HCT116 (cell line): ENCODE results near the gene TRNAU1AP. TPM values are rescaled to one million over a fixed set of nuclear protein-coding genes. Genes with fewer than 3 reads are reported as not detected.

Experiments
- ATAC-seq: fragments of 200-7000 bp; cut with Tn5 transposase; 2 replicates; pipeline ENCODE4 v1.9.1; 2020; ENCODE audit warnings: mild to moderate bottlenecking, moderate library complexity
- BruUV-seq: library from RNA; stranded (reverse); fragments of 400-500 nt; replicated peaks from 2 replicates; lab custom pipeline; 2021; lab: Mats Ljungman, UMichigan
- CTCF ChIA-PET: fragments of 300-600 bp; sonication (Branson Sonifier 250); formaldehyde crosslinking; loops from one replicate; lab custom pipeline; 2021; ENCODE audit warnings: antibody characterized with exemption; lab: Charles Lee
- POLR2A ChIA-PET: fragments of 300-600, 350-600 bp; sonication (Branson Sonifier 250); formaldehyde crosslinking; loops from one replicate; lab custom pipeline; 2021; ENCODE audit warnings: antibody characterized with exemption; lab: Charles Lee
- RAD21 ChIA-PET, 2 experiments: fragments of 300-600 bp; sonication (Branson Sonifier 250); formaldehyde crosslinking; loops; one replicate each; lab custom pipeline; 2023; ENCODE audit warnings: low total read pairs in 2 of 2; ENCODE audit not compliant: uncharacterized antibody in 2 of 2, unreplicated experiment in 2 of 2, low non-redundant PET in 1 of 2; lab: Charles Lee
- DNase-seq: peaks from one replicate; pipeline ENCODE4 v3.0.0-alpha.2; 2010; ENCODE audit warnings: low read depth, low spot score
- H2AFZ ChIP-seq: fragments of 200-600 bp; shearing (Covaris generic), sonication (generic); 2 replicates; pipeline ENCODE4 v1.6.1; 2017; ENCODE audit warnings: low read depth, mixed run types, mixed read lengths, antibody characterized with exemption, low read length; ENCODE audit not compliant: poor library complexity, severe bottlenecking
- H3K27ac ChIP-seq: 2 replicates; pipeline ENCODE4 v1.5.1; 2012; ENCODE audit warnings: low read depth, low read length
- H3K27me3 ChIP-seq: fragments of 200-600 bp; sonication (generic); 2 replicates; pipeline ENCODE4 v1.6.1; 2016; ENCODE audit warnings: mixed run types, low read length, mixed read lengths; ENCODE audit not compliant: insufficient read depth
- H3K36me3 ChIP-seq, 2 experiments: fragments of 200-500 bp in 1 of 2; fragments of 200-600 bp in 1 of 2; sonication (Bioruptor generic) in 1 of 2; sonication (generic) in 1 of 2; 2 replicates each; pipeline versions ENCODE4 v1.5.1 to v1.6.1; 2014 to 2016; ENCODE audit warnings: low read length in 2 of 2, inconsistent platforms in 1 of 2, mixed read lengths in 1 of 2, mixed run types in 1 of 2; ENCODE audit not compliant: insufficient read depth in 2 of 2, control insufficient read depth in 1 of 2
- H3K4me1 ChIP-seq, 2 experiments: fragments of 200-600 bp in 1 of 2; sonication (generic) in 1 of 2; 2 replicates each; pipeline versions ENCODE4 v1.5.1 to v1.6.1; 2012 to 2017; ENCODE audit warnings: low read length in 2 of 2, inconsistent platforms in 1 of 2, mild to moderate bottlenecking in 1 of 2, mixed read lengths in 1 of 2, mixed run types in 1 of 2, moderate library complexity in 1 of 2; ENCODE audit not compliant: insufficient read depth in 2 of 2, control insufficient read depth in 1 of 2
- H3K4me2 ChIP-seq: fragments of 200-600 bp; sonication (generic); 2 replicates; pipeline ENCODE4 v1.6.1; 2017; ENCODE audit warnings: mixed run types, low read length, mixed read lengths
- H3K4me3 ChIP-seq, 2 experiments: fragments of 200-600 bp in 1 of 2; sonication (generic) in 1 of 2; replicated peaks in 1 of 2; 2 replicates each; pipeline ENCODE4 v1.5.1; 2011 to 2016; ENCODE audit warnings: low read length in 2 of 2, control low read depth in 1 of 2, low read depth in 1 of 2, mild to moderate bottlenecking in 1 of 2, mixed read lengths in 1 of 2, mixed run types in 1 of 2
- H3K79me2 ChIP-seq: fragments of 200-600 bp; sonication (generic); 2 replicates; pipeline ENCODE4 v1.6.1; 2017; ENCODE audit warnings: mild to moderate bottlenecking, mixed run types, low read length, moderate library complexity, mixed read lengths; ENCODE audit not compliant: insufficient read depth
- H3K9ac ChIP-seq: fragments of 200-600 bp; sonication (generic); 2 replicates; pipeline ENCODE4 v1.6.1; 2016; ENCODE audit warnings: low read length, mixed read lengths
- H3K9me2 ChIP-seq: fragments of 200-600 bp; sonication (generic), shearing (Covaris generic); 2 replicates; pipeline ENCODE4 v1.6.1; 2017; ENCODE audit warnings: mixed run types, mild to moderate bottlenecking, moderate library complexity; ENCODE audit not compliant: insufficient read depth
- H3K9me3 ChIP-seq, 2 experiments: fragments of 200-500 bp in 1 of 2; fragments of 200-600 bp in 1 of 2; sonication (Bioruptor generic) in 1 of 2; sonication (generic) in 1 of 2; 2 replicates each; pipeline ENCODE4 v1.6.1; 2014 to 2017; ENCODE audit warnings: low read length in 2 of 2, mixed read lengths in 2 of 2, inconsistent platforms in 1 of 2, low read depth in 1 of 2, mild to moderate bottlenecking in 1 of 2, mixed run types in 1 of 2, moderate library complexity in 1 of 2; ENCODE audit not compliant: control insufficient read depth in 1 of 2, insufficient read depth in 1 of 2
- H4K20me1 ChIP-seq: fragments of 200-600 bp; sonication (generic), shearing (Covaris generic); 2 replicates; pipeline ENCODE4 v1.6.1; 2017; ENCODE audit warnings: mixed run types, mild to moderate bottlenecking, moderate library complexity; ENCODE audit not compliant: insufficient read depth
- CEBPB ChIP-seq: IDR thresholded peaks from 2 replicates; pipeline ENCODE4 v1.6.1; 2012; ENCODE audit warnings: low read depth
- EGR1 ChIP-seq: IDR thresholded peaks from 2 replicates; pipeline ENCODE4 v1.6.1; 2012; ENCODE audit warnings: low read depth
- ELF1 ChIP-seq: IDR thresholded peaks from 2 replicates; pipeline ENCODE4 v1.6.1; 2012; ENCODE audit warnings: low read depth, borderline replicate concordance
- JUND ChIP-seq: IDR thresholded peaks from 2 replicates; pipeline ENCODE4 v1.6.1; 2012
- POLR2A ChIP-seq: IDR thresholded peaks from 2 replicates; pipeline ENCODE4 v1.7.0; 2011; ENCODE audit warnings: borderline replicate concordance; ENCODE audit not compliant: insufficient read depth, insufficient read length; ENCODE audit errors: extremely low read depth
- POLR2AphosphoS5 ChIP-seq: IDR thresholded peaks from 2 replicates; pipeline ENCODE4 v1.6.1; 2011; ENCODE audit warnings: mild to moderate bottlenecking, low read depth, low read length, moderate library complexity
- YY1 ChIP-seq: IDR thresholded peaks from 2 replicates; pipeline ENCODE4 v1.6.1; 2011; ENCODE audit warnings: low read length, low read depth, moderate library complexity, mild to moderate bottlenecking; ENCODE audit not compliant: insufficient replicate concordance; ENCODE audit errors: extremely low read depth
- intact Hi-C: fragments of 100-400 bp; cut with micrococcal nuclease; formaldehyde crosslinking; loops from 2 replicates; pipeline ENCODE4 v1.10.0; 2022
- total RNA-seq: library from RNA; stranded (reverse); gene quantifications from one replicate; pipeline ENCODE4 v1.2.1, GENCODE V29; 2021; ENCODE audit not compliant: unreplicated experiment
- TF ChIP-seq, protein P1 (sequence below): IDR thresholded peaks from 2 replicates; pipeline ENCODE4 v1.6.1; 2011; ENCODE audit warnings: mild to moderate bottlenecking, low read length, moderate library complexity; ENCODE audit not compliant: insufficient replicate concordance; ENCODE audit errors: extremely low read depth
- TF ChIP-seq, protein P2 (sequence below): IDR thresholded peaks from 2 replicates; pipeline ENCODE4 v1.6.1; 2012
- TF ChIP-seq, protein P3 (sequence below): IDR thresholded peaks from 2 replicates; pipeline ENCODE4 v1.6.1; 2012; ENCODE audit warnings: low read depth

TRNAU1AP gene
- total RNA-seq, 1 experiment from 2014 or later = 29.7 TPM

DNA sequence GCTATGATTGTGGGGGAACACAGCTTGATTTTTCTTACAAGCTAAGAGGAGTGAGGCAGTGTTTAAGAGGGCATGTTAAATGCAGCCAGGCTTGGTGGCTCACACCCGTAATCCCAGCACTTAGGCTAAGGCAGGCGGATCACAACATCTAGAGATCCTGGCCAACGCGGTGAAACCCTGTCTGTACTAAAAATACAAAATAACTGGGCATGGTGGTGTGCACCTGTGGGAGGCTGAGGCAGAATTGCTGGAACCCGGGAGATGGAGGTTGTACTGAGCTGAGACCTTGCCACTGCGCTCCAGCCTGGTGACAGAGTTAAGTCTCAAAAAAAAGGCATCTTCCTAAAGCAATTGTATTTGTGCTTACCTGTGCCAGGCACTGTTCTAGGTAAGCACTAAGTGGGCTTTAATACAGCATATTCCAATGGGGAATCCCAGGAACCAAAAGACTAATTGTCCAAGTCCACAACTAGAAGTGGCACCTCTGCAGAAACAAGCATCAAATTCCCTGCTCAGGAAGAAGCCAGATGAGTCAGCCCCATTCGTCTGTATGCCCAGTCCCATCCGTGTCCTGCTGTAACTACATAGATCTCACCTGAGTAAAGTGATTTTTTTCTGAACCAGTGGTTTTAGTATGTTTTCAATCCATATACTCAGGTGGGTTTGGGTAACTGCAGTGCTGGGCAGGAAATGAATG is 42.5 kb upstream of the TRNAU1AP start:
- H3K36me3 ChIP-seq = peaks cover 26 to 36% of the 10 kb centered on the region in 2 experiments
- CTCF ChIA-PET = interaction anchor here (1.7 kb wide), 1 partner anchor 262 kb away, joined by 7 read pairs; no protein-coding TSS in a partner anchor
- no peaks in the 10 kb centered on the region for H3K9me3 ChIP-seq
- intact Hi-C loops = loop anchor here (2.0 kb wide), 1 partner anchor 100 kb away; no protein-coding TSS in a partner anchor
- peak; percentile 94 for TF ChIP-seq POLR2AphosphoS5
- no peak for TF ChIP-seq ELF1
- peak; percentile 91 for TF ChIP-seq POLR2A
- peaks cover 19 to 65% of the 10 kb centered on the region in 2 experiments for H3K4me1 ChIP-seq
- H4K20me1 ChIP-seq = peaks cover 17% of the 10 kb centered on the region; the same call in 1 of the 2 replicates
- H3K79me2 ChIP-seq = peaks cover 28% of the 10 kb centered on the region
- no peak overlapping the region for H3K4me3 ChIP-seq
- POLR2A ChIA-PET = interaction anchor here (0.9 to 5.8 kb wide), 15 partner anchors 28 to 367 kb away, joined by 3 to 48 read pairs (median 5); partner anchors contain the start of genes ATP5IF1 and RNU11
- RAD21 ChIA-PET = no interaction called here
- no peaks in the 10 kb centered on the region for H3K27me3 ChIP-seq
- H3K9ac ChIP-seq = peak overlapping the region; percentile 87
- H3K4me2 ChIP-seq = peak overlapping the region; percentile 78
- H2AFZ ChIP-seq = no peak overlapping the region
- peak overlapping the region; percentile 97 for H3K27ac ChIP-seq
- no peaks in the 10 kb centered on the region for H3K9me2 ChIP-seq
- no TSS peak for BruUV-seq
- no peak for DNase-seq
- peak; percentile 24 for ATAC-seq

DNA sequence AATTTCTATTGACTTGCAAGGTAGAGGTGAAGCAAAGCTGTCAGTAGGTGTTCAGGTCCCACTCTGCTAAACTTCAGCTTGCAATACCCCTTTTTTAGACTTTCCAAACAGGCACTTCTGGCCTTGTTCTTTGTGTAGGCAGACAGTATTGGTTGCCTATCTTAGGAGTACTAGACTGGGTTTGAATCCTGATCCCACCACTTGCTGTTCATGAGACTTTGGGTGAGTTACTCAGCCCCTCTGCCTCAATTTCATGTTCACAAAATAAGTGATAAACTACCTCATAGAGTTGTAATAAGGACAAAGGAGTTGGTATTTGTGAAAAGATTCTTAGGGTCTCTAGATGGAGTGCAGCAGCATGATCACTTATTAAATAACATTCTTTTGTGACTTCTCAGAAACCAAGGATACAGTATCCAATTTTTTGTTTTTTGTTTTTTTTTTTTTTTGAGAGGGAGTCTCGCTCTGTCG is 41.9 kb upstream of the TRNAU1AP start:
- H2AFZ ChIP-seq = no peak overlapping the region
- peak overlapping the region; percentile 87 for H3K9ac ChIP-seq
- peak overlapping the region; percentile 97 for H3K27ac ChIP-seq
- TF ChIP-seq, protein P1, sequence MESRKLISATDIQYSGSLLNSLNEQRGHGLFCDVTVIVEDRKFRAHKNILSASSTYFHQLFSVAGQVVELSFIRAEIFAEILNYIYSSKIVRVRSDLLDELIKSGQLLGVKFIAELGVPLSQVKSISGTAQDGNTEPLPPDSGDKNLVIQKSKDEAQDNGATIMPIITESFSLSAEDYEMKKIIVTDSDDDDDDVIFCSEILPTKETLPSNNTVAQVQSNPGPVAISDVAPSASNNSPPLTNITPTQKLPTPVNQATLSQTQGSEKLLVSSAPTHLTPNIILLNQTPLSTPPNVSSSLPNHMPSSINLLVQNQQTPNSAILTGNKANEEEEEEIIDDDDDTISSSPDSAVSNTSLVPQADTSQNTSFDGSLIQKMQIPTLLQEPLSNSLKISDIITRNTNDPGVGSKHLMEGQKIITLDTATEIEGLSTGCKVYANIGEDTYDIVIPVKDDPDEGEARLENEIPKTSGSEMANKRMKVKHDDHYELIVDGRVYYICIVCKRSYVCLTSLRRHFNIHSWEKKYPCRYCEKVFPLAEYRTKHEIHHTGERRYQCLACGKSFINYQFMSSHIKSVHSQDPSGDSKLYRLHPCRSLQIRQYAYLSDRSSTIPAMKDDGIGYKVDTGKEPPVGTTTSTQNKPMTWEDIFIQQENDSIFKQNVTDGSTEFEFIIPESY = no peak
- no peak for TF ChIP-seq JUND
- TF ChIP-seq, protein P2, sequence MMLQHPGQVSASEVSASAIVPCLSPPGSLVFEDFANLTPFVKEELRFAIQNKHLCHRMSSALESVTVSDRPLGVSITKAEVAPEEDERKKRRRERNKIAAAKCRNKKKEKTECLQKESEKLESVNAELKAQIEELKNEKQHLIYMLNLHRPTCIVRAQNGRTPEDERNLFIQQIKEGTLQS = no peak
- peak; percentile 69 for TF ChIP-seq POLR2A
- TF ChIP-seq CEBPB = no peak
- TF ChIP-seq YY1 = no peak
- TF ChIP-seq POLR2AphosphoS5 = peak; percentile 81
- TF ChIP-seq EGR1 = no peak
- TF ChIP-seq, protein P3, sequence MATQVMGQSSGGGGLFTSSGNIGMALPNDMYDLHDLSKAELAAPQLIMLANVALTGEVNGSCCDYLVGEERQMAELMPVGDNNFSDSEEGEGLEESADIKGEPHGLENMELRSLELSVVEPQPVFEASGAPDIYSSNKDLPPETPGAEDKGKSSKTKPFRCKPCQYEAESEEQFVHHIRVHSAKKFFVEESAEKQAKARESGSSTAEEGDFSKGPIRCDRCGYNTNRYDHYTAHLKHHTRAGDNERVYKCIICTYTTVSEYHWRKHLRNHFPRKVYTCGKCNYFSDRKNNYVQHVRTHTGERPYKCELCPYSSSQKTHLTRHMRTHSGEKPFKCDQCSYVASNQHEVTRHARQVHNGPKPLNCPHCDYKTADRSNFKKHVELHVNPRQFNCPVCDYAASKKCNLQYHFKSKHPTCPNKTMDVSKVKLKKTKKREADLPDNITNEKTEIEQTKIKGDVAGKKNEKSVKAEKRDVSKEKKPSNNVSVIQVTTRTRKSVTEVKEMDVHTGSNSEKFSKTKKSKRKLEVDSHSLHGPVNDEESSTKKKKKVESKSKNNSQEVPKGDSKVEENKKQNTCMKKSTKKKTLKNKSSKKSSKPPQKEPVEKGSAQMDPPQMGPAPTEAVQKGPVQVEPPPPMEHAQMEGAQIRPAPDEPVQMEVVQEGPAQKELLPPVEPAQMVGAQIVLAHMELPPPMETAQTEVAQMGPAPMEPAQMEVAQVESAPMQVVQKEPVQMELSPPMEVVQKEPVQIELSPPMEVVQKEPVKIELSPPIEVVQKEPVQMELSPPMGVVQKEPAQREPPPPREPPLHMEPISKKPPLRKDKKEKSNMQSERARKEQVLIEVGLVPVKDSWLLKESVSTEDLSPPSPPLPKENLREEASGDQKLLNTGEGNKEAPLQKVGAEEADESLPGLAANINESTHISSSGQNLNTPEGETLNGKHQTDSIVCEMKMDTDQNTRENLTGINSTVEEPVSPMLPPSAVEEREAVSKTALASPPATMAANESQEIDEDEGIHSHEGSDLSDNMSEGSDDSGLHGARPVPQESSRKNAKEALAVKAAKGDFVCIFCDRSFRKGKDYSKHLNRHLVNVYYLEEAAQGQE = no peak
- H3K36me3 ChIP-seq = peaks cover 26 to 36% of the 10 kb centered on the region in 2 experiments
- H4K20me1 ChIP-seq = peaks cover 17% of the 10 kb centered on the region; the same call in 1 of the 2 replicates
- CTCF ChIA-PET = interaction anchor here (0.8 kb wide), 1 partner anchor 91 kb away, joined by 4 read pairs; no protein-coding TSS in a partner anchor
- no peak overlapping the region for H3K4me3 ChIP-seq
- ATAC-seq (peak; percentile 22), DNase-seq (no peak)
- H3K9me3 ChIP-seq = no peaks in the 10 kb centered on the region
- H3K27me3 ChIP-seq = no peaks in the 10 kb centered on the region
- intact Hi-C loops = loop anchor here (2.0 kb wide), 1 partner anchor 100 kb away; no protein-coding TSS in a partner anchor
- H3K79me2 ChIP-seq = peaks cover 26% of the 10 kb centered on the region
- H3K4me1 ChIP-seq = peaks cover 19 to 65% of the 10 kb centered on the region in 2 experiments
- RAD21 ChIA-PET = no interaction called here
- BruUV-seq = no TSS peak
- H3K4me2 ChIP-seq = peak overlapping the region; percentile 78; the same call in 1 of the 2 replicates
- no peaks in the 10 kb centered on the region for H3K9me2 ChIP-seq
- POLR2A ChIA-PET = interaction anchor here (0.6 to 5.8 kb wide), 11 partner anchors 33 to 262 kb away, joined by 3 to 48 read pairs (median 9); partner anchors contain the start of gene RNU11
